ENCODE results near the gene MINAR2. TPM values are rescaled to one million over a fixed set of nuclear protein-coding genes. Genes with fewer than 3 reads are reported as not detected.
A peak's percentile ranks its signal among the peaks of the same experiment; 100 is the strongest.

Gene MINAR2
- total RNA-seq: not detected in 2 replicates

GRCh38 chr5:129747572-129748407, at the start of gene MINAR2:
Gene MINAR2, plus strand, starts transcription at chr5:129748094. Its CDS starts 97 bp downstream, at chr5:129748191.
- DNase-seq (ENCODE audit: low read depth): no peak

GRCh38 chr5:129698661-129699060, 49.2 kb upstream of the MINAR2 start:
- no peak for DNase-seq (ENCODE audit: low read depth)

GRCh38 chr5:129716235-129716634, 31.7 kb upstream of the MINAR2 start:
- DNase-seq (ENCODE audit: low read depth): no peak

GRCh38 chr5:129716651-129717050, 31.2 kb upstream of the MINAR2 start:
- DNase-seq (ENCODE audit: low read depth): peak; percentile 3

- no peak for DNase-seq (ENCODE audit: low read depth)
Observed at GRCh38 chr5:129717751-129718310, 30.1 kb upstream of the MINAR2 start.

- DNase-seq (ENCODE audit: low read depth): no peak
Observed at GRCh38 chr5:129718471-129719090, 29.3 kb upstream of the MINAR2 start.

GRCh38 chr5:129724222-129724621, 23.7 kb upstream of the MINAR2 start:
- no peak for DNase-seq (ENCODE audit: low read depth)

- no peak for DNase-seq (ENCODE audit: low read depth)
Observed at GRCh38 chr5:129724647-129725046, 23.2 kb upstream of the MINAR2 start.

GRCh38 chr5:129739773-129740172, 8.1 kb upstream of the MINAR2 start:
- DNase-seq (ENCODE audit: low read depth): no peak

- no peak for DNase-seq (ENCODE audit: low read depth)
Observed at GRCh38 chr5:129743541-129744187, 4.2 kb upstream of the MINAR2 start.

- DNase-seq (ENCODE audit: low read depth): no peak
Observed at GRCh38 chr5:129745997-129746396, 1.9 kb upstream of the MINAR2 start.

- no peak for DNase-seq (ENCODE audit: low read depth)
Observed at GRCh38 chr5:129746876-129747275, 1.0 kb upstream of the MINAR2 start.

- no peak for DNase-seq (ENCODE audit: low read depth)
Observed at GRCh38 chr5:129748913-129749880, 1.3 kb downstream of the MINAR2 start.

- peak; percentile 2 for DNase-seq (ENCODE audit: low read depth)
Observed at GRCh38 chr5:129760636-129761325, 12.9 kb downstream of the MINAR2 start.

GRCh38 chr5:129763651-129764050, 15.8 kb downstream of the MINAR2 start:
- no peak for DNase-seq (ENCODE audit: low read depth)

GRCh38 chr5:129766798-129767197, 18.9 kb downstream of the MINAR2 start:
- no peak for DNase-seq (ENCODE audit: low read depth)

GRCh38 chr5:129767927-129768380, 20.1 kb downstream of the MINAR2 start:
- DNase-seq (ENCODE audit: low read depth): peak; percentile 85

GRCh38 chr5:129768735-129769134, 20.8 kb downstream of the MINAR2 start:
- no peak for DNase-seq (ENCODE audit: low read depth)

GRCh38 chr5:129770024-129770820, 22.3 kb downstream of the MINAR2 start:
- no peak for DNase-seq (ENCODE audit: low read depth)

Data from renal cortical epithelial cell (primary cell).